Activated B cell treated with CpG ODN at 0.5 μM for 24 hours (primary cell): ENCODE measurements around the gene DHRS3. TPM values are rescaled to one million over a fixed set of nuclear protein-coding genes. Genes with fewer than 3 reads are reported as not detected.

Source experiments
- ATAC-seq: fragments of 200-7000 bp; cut with Tn5 transposase; one replicate; pipeline ENCODE4 v1.10.0; 2021; ENCODE audit warnings: low read depth, mild to moderate bottlenecking, moderate library complexity
- CTCF ChIA-PET: fragments of 350-600 bp; sonication (Branson Sonifier 250); formaldehyde crosslinking; loops from one replicate; lab custom pipeline; 2021; ENCODE audit warnings: antibody characterized with exemption; lab: Charles Lee
- POLR2A ChIA-PET: fragments of 350-600 bp; sonication (Branson Sonifier 250); formaldehyde crosslinking; loops from one replicate; lab custom pipeline; 2021; ENCODE audit warnings: antibody characterized with exemption; lab: Charles Lee
- DNase-seq: peaks from one replicate; pipeline ENCODE4 v3.0.0; 2022
- H3K27ac Mint-ChIP-seq: one replicate; pipeline ENCODE4 v1.8.0; 2020; ENCODE audit warnings: mixed read lengths
- H3K27me3 Mint-ChIP-seq: one replicate; pipeline ENCODE4 v1.8.0; 2021; ENCODE audit warnings: mixed read lengths
- H3K36me3 Mint-ChIP-seq: one replicate; pipeline ENCODE4 v1.8.0; 2021; ENCODE audit warnings: low read depth, mixed read lengths
- H3K4me1 Mint-ChIP-seq: one replicate; pipeline ENCODE4 v1.8.0; 2021; ENCODE audit warnings: mixed read lengths
- H3K4me3 Mint-ChIP-seq: one replicate; pipeline ENCODE4 v1.8.0; 2020; ENCODE audit warnings: mild to moderate bottlenecking, mixed read lengths
- H3K9me3 Mint-ChIP-seq: one replicate; pipeline ENCODE4 v1.8.0; 2020; ENCODE audit warnings: mixed read lengths
- CTCF ChIP-seq: fragments of 200-600 bp; IDR thresholded peaks from one replicate; pipeline ENCODE4 v1.8.0; 2022; ENCODE audit warnings: antibody characterized with exemption, mild to moderate bottlenecking
- intact Hi-C: fragments of 100-400 bp; cut with micrococcal nuclease; formaldehyde crosslinking; loops from one replicate; pipeline ENCODE4 v1.15.1; 2024
- total RNA-seq: library from RNA; stranded (reverse); gene quantifications from 2 replicates; pipeline ENCODE4 v1.2.3, GENCODE V29; 2022

Gene DHRS3
- total RNA-seq, 1 donor from 2014 or later = 1.8 TPM

- POLR2A ChIA-PET = no interaction called here
These were observed 35.4 kb downstream of the DHRS3 start for GRCh38 chr1:12582649-12583048.

GRCh38 chr1:12581179-12581578 lies 36.8 kb downstream of the DHRS3 start:
- DNase-seq = no peak
- no peak for TF ChIP-seq CTCF
- Mint-ChIP-seq H3K27me3 (no peaks in the 10 kb centered on the region), H3K36me3 (no peaks in the 10 kb centered on the region), H3K4me3 (no peak overlapping the region), H3K4me1 (no peaks in the 10 kb centered on the region), H3K27ac (no peak overlapping the region), H3K9me3 (no peaks in the 10 kb centered on the region)
- ATAC-seq = no peak
- ChIA-PET POLR2A (no interaction called here), CTCF (no interaction called here)
- intact Hi-C loops = no loop called here

More at GRCh38 chr1:12582649-12583048, 35.4 kb downstream of the DHRS3 start:
- Mint-ChIP-seq H3K27me3 (peaks cover 2% of the 10 kb centered on the region), H3K9me3 (no peaks in the 10 kb centered on the region), H3K4me3 (no peak overlapping the region), H3K4me1 (no peaks in the 10 kb centered on the region), H3K27ac (no peak overlapping the region), H3K36me3 (no peaks in the 10 kb centered on the region)
- DNase-seq = no peak
- CTCF ChIA-PET = no interaction called here
- intact Hi-C loops = no loop called here
- ATAC-seq = no peak
- TF ChIP-seq CTCF = no peak

GRCh38 chr1:12580054-12580887 lies 37.7 kb downstream of the DHRS3 start:
- no peaks in the 10 kb centered on the region for H3K9me3 Mint-ChIP-seq
- DNase-seq (no peak), ATAC-seq (no peak)
- CTCF ChIA-PET = no interaction called here
- POLR2A ChIA-PET = no interaction called here
- no peak overlapping the region for H3K27ac Mint-ChIP-seq
- H3K4me3 Mint-ChIP-seq = no peak overlapping the region
- no peaks in the 10 kb centered on the region for H3K27me3 Mint-ChIP-seq
- intact Hi-C loops = no loop called here
- H3K36me3 Mint-ChIP-seq = no peaks in the 10 kb centered on the region
- H3K4me1 Mint-ChIP-seq = no peaks in the 10 kb centered on the region
- TF ChIP-seq CTCF = no peak

- H3K27me3 Mint-ChIP-seq = no peaks in the 10 kb centered on the region
- H3K4me3 Mint-ChIP-seq = no peak overlapping the region
- CTCF ChIA-PET = no interaction called here
- no peak for DNase-seq
- no peaks in the 10 kb centered on the region for H3K9me3 Mint-ChIP-seq
- TF ChIP-seq CTCF = no peak
- no peaks in the 10 kb centered on the region for H3K4me1 Mint-ChIP-seq
- intact Hi-C loops = no loop called here
- no peak overlapping the region for H3K27ac Mint-ChIP-seq
- H3K36me3 Mint-ChIP-seq = no peaks in the 10 kb centered on the region
- POLR2A ChIA-PET = no interaction called here
- no peak for ATAC-seq
These were observed 39.1 kb downstream of the DHRS3 start for GRCh38 chr1:12578860-12579422.

GRCh38 chr1:12577020-12577419 lies 41.0 kb downstream of the DHRS3 start:
- ATAC-seq (no peak), DNase-seq (no peak)
- intact Hi-C loops = no loop called here
- Mint-ChIP-seq H3K4me3 (no peak overlapping the region), H3K4me1 (no peaks in the 10 kb centered on the region), H3K9me3 (no peaks in the 10 kb centered on the region), H3K36me3 (no peaks in the 10 kb centered on the region), H3K27me3 (no peaks in the 10 kb centered on the region), H3K27ac (no peak overlapping the region)
- CTCF ChIA-PET = no interaction called here
- TF ChIP-seq CTCF = no peak
- POLR2A ChIA-PET = no interaction called here
